ENCODE measurements around the gene HERC2. TPM values are rescaled to one million over a fixed set of nuclear protein-coding genes. Genes with fewer than 3 reads are reported as not detected.

The HERC2 gene
- total and polyA plus RNA-seq, 5 donors from 2014 or later, result 8.2 to 69.0 (median 10.4) TPM

DNA sequence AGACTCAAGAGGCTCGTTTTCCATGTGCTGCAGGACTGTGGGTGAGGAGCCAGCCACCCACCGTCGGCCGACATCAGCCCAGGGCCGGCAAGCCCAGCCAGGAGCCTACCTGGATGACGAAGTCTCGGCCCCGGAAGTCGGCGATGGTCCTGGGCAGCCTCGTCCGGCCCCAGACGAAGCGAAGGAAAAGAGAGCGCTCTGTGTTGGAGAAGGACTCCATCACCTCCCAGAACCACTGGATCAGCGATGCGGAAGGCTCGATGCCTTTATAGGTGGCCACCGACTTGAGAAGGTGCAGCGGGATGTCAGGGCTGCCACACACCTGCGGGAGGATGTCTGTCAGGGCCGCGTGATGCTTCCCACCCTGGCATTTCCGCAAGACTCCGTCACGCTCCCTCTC is 209.0 kb downstream of the HERC2 start:
- Histone ChIP-seq H3K27me3 (ENCODE audit: control insufficient read depth, insufficient read depth, low read length) (no peaks in the 10 kb centered on the region), H3K36me3 (ENCODE audit: control insufficient read depth, insufficient read depth, low read length) (peaks cover 54% of the 10 kb centered on the region), H3K4me3 (ENCODE audit: low read depth, low read length) (no peak overlapping the region), H3K4me1 (ENCODE audit: control insufficient read depth, insufficient read depth, low read length, poor library complexity, severe bottlenecking) (no peaks in the 10 kb centered on the region), H3K9me3 (ENCODE audit: control insufficient read depth in 2 of 2, low read length in 2 of 2) (no peaks in the 10 kb centered on the region), H3K27ac (ENCODE audit: insufficient read depth, low read length, poor library complexity, severe bottlenecking) (no peak overlapping the region)
- Mint-ChIP-seq H3K4me3 (no peak overlapping the region), H3K9me3 (no peaks in the 10 kb centered on the region), H3K4me1 (peaks cover 0 to 8% (median 1%) of the 10 kb centered on the region in 4 donors), H3K27me3 (peaks cover 5% of the 10 kb centered on the region), H3K27ac (no peak overlapping the region), H3K36me3 (peaks cover 53% of the 10 kb centered on the region)
- no peak for ATAC-seq (ENCODE audit: low read depth in 2 of 2)
- DNase-seq, result no peak

DNA sequence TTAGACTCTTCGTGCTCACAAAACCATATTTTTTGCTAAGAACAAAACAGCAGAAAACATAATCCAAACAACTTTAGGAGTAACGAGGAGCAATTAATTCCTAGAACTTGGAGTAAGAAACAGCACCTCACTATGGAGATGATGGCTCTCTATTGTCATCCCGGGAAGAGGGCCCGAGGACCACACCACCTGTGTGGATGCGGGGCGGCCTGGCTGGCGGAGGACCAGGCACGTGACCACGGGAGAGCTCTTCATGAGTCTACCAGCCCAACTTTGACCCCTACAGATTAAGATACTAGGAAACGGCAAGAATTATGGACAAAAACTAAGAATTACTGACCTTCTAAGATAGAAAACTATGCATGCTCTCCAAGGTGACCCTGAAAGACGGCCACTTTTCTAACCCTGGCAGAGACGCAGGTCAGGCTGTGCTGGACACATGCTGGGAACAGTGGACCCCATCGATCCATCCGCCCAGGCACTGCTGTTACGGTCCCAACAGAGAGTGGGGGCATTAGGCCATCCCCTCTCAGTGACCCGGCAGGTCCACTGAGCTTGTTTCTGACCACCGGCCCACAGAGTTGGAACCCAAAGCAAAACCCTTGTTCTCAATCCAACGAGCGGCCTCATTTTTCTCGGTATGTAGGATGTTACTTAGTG is 209.7 kb downstream of the HERC2 start:
- DNase-seq (no peak), ATAC-seq (ENCODE audit: low read depth in 2 of 2) (no peak)
- H3K4me3 ChIP-seq (ENCODE audit: low read depth, low read length), result no peak overlapping the region
- Mint-ChIP-seq H3K4me1 (peaks cover 0 to 8% (median 5%) of the 10 kb centered on the region in 4 donors), H3K9me3 (no peaks in the 10 kb centered on the region), H3K27ac (peak overlapping the region in 1 of 3 donors; percentile 52), H3K27me3 (peaks cover 5% of the 10 kb centered on the region), H3K4me3 (no peak overlapping the region), H3K36me3 (peaks cover 45% of the 10 kb centered on the region)
- H3K27ac ChIP-seq (ENCODE audit: insufficient read depth, low read length, poor library complexity, severe bottlenecking), result no peak overlapping the region
- peaks cover 7% of the 10 kb centered on the region for H3K4me1 ChIP-seq (ENCODE audit: control insufficient read depth, insufficient read depth, low read length, poor library complexity, severe bottlenecking)
- no peaks in the 10 kb centered on the region for H3K27me3 ChIP-seq (ENCODE audit: control insufficient read depth, insufficient read depth, low read length)
- no peaks in the 10 kb centered on the region for H3K9me3 ChIP-seq (ENCODE audit: control insufficient read depth in 2 of 2, low read length in 2 of 2)
- H3K36me3 ChIP-seq (ENCODE audit: control insufficient read depth, insufficient read depth, low read length), result peaks cover 54% of the 10 kb centered on the region

DNA sequence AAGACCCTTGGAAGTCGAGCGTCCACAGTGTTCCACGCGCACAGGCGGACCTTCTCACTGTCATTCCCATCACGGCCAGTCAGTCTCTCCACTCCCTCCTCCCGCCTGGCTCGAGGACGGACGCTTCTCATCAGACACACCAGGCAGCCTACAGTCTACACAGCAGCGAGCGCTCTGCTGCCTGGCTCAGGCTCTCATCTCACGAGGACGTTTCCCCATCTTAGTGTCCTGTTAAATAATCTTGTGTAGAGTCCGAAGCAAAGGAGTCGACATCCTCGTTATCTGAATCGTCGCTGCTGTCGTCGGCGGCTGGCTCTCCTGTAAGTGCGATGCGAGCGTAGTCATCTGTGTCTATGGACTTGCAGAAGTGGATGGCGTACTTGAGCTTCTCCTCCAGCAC is 210.4 kb downstream of the HERC2 start:
- Mint-ChIP-seq H3K4me3 (peak overlapping the region in 1 of 4 donors; percentile 8), H3K27me3 (peaks cover 5% of the 10 kb centered on the region), H3K27ac (peak overlapping the region in 1 of 3 donors; percentile 52), H3K4me1 (peaks cover 0 to 10% (median 5%) of the 10 kb centered on the region in 4 donors), H3K9me3 (no peaks in the 10 kb centered on the region), H3K36me3 (peaks cover 45% of the 10 kb centered on the region)
- ATAC-seq (ENCODE audit: low read depth in 2 of 2) (no peak), DNase-seq (no peak)
- no peak overlapping the region for H3K4me3 ChIP-seq (ENCODE audit: low read depth, low read length)
- peaks cover 14% of the 10 kb centered on the region for H3K4me1 ChIP-seq (ENCODE audit: control insufficient read depth, insufficient read depth, low read length, poor library complexity, severe bottlenecking)
- H3K36me3 ChIP-seq (ENCODE audit: control insufficient read depth, insufficient read depth, low read length), result peaks cover 49% of the 10 kb centered on the region
- H3K9me3 ChIP-seq (ENCODE audit: control insufficient read depth in 2 of 2, low read length in 2 of 2), result no peaks in the 10 kb centered on the region
- no peaks in the 10 kb centered on the region for H3K27me3 ChIP-seq (ENCODE audit: control insufficient read depth, insufficient read depth, low read length)
- no peak overlapping the region for H3K27ac ChIP-seq (ENCODE audit: insufficient read depth, low read length, poor library complexity, severe bottlenecking)

DNA sequence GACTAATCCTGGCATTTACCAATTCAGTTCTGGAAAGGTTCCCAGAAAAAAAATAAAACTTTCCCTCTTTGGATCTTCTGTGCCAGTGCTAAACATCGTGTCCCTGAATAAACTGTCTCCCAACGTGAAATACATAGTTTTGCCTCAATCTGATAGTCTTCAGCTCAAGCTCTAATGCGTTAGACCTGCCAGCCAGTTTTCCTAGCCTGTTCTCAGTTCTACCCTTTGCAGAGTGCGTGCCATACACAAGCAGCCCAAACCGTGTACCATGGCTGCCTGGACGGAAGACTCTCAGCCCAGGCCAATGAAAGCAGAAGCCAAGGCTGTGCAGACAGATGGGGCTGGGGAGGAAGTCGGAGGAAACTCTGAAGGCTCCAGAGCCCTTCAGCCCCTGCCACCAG is 211.5 kb downstream of the HERC2 start:
- Histone ChIP-seq H3K4me3 (ENCODE audit: low read depth, low read length) (no peak overlapping the region), H3K4me1 (ENCODE audit: control insufficient read depth, insufficient read depth, low read length, poor library complexity, severe bottlenecking) (peaks cover 20% of the 10 kb centered on the region), H3K27me3 (ENCODE audit: control insufficient read depth, insufficient read depth, low read length) (peaks cover 4% of the 10 kb centered on the region), H3K27ac (ENCODE audit: insufficient read depth, low read length, poor library complexity, severe bottlenecking) (no peak overlapping the region), H3K36me3 (ENCODE audit: control insufficient read depth, insufficient read depth, low read length) (peaks cover 42% of the 10 kb centered on the region), H3K9me3 (ENCODE audit: control insufficient read depth in 2 of 2, low read length in 2 of 2) (no peaks in the 10 kb centered on the region)
- Mint-ChIP-seq H3K36me3 (peaks cover 40% of the 10 kb centered on the region), H3K27ac (no peak overlapping the region), H3K4me1 (peaks cover 0 to 15% (median 7%) of the 10 kb centered on the region in 4 donors), H3K4me3 (no peak overlapping the region), H3K27me3 (peaks cover 10% of the 10 kb centered on the region), H3K9me3 (no peaks in the 10 kb centered on the region)
- ATAC-seq (ENCODE audit: low read depth in 2 of 2) (no peak), DNase-seq (no peak)

DNA sequence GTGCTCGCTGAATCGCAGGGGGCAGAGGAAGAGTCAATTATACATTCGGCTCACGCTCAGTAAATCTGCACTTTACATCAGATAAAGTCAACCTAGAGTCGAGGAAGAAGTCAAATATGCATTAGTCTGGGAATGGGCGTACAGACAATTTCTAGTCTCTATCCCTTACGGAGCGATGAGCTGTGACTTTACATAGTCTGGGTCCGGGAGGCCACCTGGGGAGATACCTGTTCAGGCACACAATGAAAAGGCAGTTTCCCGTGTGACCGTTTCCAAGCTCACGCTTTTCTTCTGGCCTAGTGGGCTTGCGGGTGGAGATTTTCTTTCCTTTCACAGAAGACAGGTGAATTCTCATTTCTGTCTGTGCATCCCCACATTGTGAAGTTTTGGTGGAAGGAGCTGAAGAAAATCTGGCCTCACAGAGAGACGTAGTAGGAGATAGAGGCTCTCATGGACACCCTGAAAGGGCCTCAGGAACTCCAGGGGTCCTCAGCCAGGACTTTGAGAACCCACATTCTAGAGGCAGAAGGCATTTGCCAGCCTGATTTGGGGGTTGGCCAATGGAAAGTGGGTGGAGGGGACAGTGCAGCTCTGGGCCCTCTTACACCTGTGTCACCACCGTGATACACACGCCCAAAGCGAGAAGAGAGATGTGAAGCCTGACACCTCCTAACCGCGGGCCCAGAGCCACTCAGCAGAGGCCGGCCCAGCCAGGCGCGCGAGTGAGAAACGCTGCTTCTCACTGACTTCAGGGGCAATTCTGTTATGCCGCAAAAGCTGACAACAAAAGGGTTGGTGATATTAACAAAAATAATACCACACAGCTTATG is 212.1 kb downstream of the HERC2 start:
- no peak overlapping the region for H3K27ac ChIP-seq (ENCODE audit: insufficient read depth, low read length, poor library complexity, severe bottlenecking)

DNA sequence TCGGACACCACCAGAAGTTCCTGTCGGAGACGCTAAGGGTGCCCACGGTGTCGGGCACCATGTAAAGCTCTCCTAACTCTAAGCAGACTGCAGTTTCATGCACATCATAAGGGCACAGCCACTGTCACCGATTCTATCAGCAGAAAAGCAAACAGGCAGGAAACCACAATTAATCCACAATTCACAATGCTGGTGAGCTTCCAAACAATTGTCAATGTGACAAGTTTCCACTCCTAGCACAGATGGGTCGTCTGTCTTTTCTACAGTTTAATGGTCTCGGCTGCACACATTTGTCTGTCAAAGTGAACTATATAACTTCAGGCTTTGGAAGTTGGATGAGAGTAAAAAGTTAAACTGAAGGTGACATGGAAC is 214.1 kb downstream of the HERC2 start:
- DNase-seq, result no peak

More for the DNA sequence above, 212.1 kb downstream of the HERC2 start:
- peaks cover 20% of the 10 kb centered on the region for H3K4me1 ChIP-seq (ENCODE audit: control insufficient read depth, insufficient read depth, low read length, poor library complexity, severe bottlenecking)
- H3K4me3 Mint-ChIP-seq, result no peak overlapping the region
- H3K9me3 Mint-ChIP-seq, result no peaks in the 10 kb centered on the region
- H3K9me3 ChIP-seq (ENCODE audit: control insufficient read depth in 2 of 2, low read length in 2 of 2), result no peaks in the 10 kb centered on the region
- peaks cover 0 to 17% (median 7%) of the 10 kb centered on the region in 4 donors for H3K4me1 Mint-ChIP-seq
- H3K27me3 Mint-ChIP-seq, result peaks cover 10% of the 10 kb centered on the region
- H3K27me3 ChIP-seq (ENCODE audit: control insufficient read depth, insufficient read depth, low read length), result peaks cover 4% of the 10 kb centered on the region
- DNase-seq (no peak), ATAC-seq (ENCODE audit: low read depth in 2 of 2) (no peak)
- peaks cover 36% of the 10 kb centered on the region for H3K36me3 ChIP-seq (ENCODE audit: control insufficient read depth, insufficient read depth, low read length)
- H3K36me3 Mint-ChIP-seq, result peaks cover 35% of the 10 kb centered on the region
- H3K27ac Mint-ChIP-seq, result peak overlapping the region; percentile 25 to 71 (median 26)
- H3K4me3 ChIP-seq (ENCODE audit: low read depth, low read length), result no peak overlapping the region

DNA sequence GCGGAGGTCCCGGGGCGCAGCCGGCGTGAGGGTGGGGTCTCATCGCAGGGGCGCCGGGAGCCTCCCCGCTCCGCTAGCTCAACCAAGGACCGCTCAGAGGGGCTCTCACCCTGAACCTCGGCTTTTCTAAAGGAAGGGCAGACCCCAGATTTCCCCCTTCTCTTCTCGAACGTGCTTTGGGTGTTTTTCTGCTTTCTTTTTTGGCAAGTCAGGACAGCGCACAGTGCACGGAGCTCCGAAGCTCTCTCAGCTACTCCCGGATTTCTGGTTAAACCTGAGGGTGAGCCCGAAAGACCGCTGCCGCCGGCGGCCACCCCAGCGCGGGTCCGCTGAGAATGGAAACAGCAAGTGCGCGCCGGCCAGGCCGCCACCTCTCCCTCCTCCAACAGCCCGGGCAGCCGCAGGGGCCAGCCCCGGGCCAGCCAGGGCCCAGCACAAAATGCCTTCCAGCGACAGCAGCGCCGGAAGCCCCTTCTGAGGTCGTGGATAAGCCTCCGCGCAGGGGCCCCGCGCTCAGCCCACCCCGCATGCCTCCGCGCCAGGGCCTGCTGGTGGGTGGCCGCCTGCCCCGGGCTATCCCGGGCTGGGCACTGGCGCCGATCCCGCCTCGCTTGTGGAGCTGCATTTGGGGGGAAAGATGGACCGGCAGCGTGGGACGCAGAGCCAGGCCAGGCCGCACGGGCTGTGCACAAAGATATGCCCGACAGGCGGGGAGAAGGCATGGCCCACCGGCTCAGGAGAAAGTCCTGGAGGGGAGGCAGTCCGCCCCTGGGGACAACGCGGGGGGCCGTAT is 214.7 kb downstream of the HERC2 start:
- H3K27me3 Mint-ChIP-seq, result peaks cover 23% of the 10 kb centered on the region
- Histone ChIP-seq H3K36me3 (ENCODE audit: control insufficient read depth, insufficient read depth, low read length) (peaks cover 10% of the 10 kb centered on the region), H3K27me3 (ENCODE audit: control insufficient read depth, insufficient read depth, low read length) (peaks cover 4% of the 10 kb centered on the region), H3K4me1 (ENCODE audit: control insufficient read depth, insufficient read depth, low read length, poor library complexity, severe bottlenecking) (peaks cover 20% of the 10 kb centered on the region), H3K27ac (ENCODE audit: insufficient read depth, low read length, poor library complexity, severe bottlenecking) (no peak overlapping the region), H3K9me3 (ENCODE audit: control insufficient read depth in 2 of 2, low read length in 2 of 2) (no peaks in the 10 kb centered on the region), H3K4me3 (ENCODE audit: low read depth, low read length) (peak overlapping the region; percentile 61)
- H3K9me3 Mint-ChIP-seq, result peaks cover 0 to 4% (median 0%) of the 10 kb centered on the region in 7 donors
- peak overlapping the region in 3 of 4 donors; percentile 86 to 88 (median 88) for H3K4me3 Mint-ChIP-seq
- peak overlapping the region in 1 of 3 donors; percentile 38 for H3K27ac Mint-ChIP-seq
- ATAC-seq (ENCODE audit: low read depth in 2 of 2), result peak; percentile 38 to 56
- DNase-seq, result peak in 2 of 3 donors; percentile 30 to 31
- H3K36me3 Mint-ChIP-seq, result peaks cover 15% of the 10 kb centered on the region
- peaks cover 0 to 19% (median 7%) of the 10 kb centered on the region in 4 donors for H3K4me1 Mint-ChIP-seq

More for the DNA sequence above, 214.1 kb downstream of the HERC2 start:
- Histone ChIP-seq H3K36me3 (ENCODE audit: control insufficient read depth, insufficient read depth, low read length) (peaks cover 16% of the 10 kb centered on the region), H3K27me3 (ENCODE audit: control insufficient read depth, insufficient read depth, low read length) (peaks cover 4% of the 10 kb centered on the region), H3K27ac (ENCODE audit: insufficient read depth, low read length, poor library complexity, severe bottlenecking) (no peak overlapping the region), H3K9me3 (ENCODE audit: control insufficient read depth in 2 of 2, low read length in 2 of 2) (no peaks in the 10 kb centered on the region), H3K4me1 (ENCODE audit: control insufficient read depth, insufficient read depth, low read length, poor library complexity, severe bottlenecking) (peaks cover 20% of the 10 kb centered on the region), H3K4me3 (ENCODE audit: low read depth, low read length) (peak overlapping the region; percentile 10)
- no peak overlapping the region for H3K27ac Mint-ChIP-seq
- peaks cover 0 to 4% (median 0%) of the 10 kb centered on the region in 7 donors for H3K9me3 Mint-ChIP-seq
- peaks cover 22% of the 10 kb centered on the region for H3K27me3 Mint-ChIP-seq
- H3K4me1 Mint-ChIP-seq, result peaks cover 0 to 19% (median 7%) of the 10 kb centered on the region in 4 donors
- H3K36me3 Mint-ChIP-seq, result peaks cover 20% of the 10 kb centered on the region
- peak overlapping the region in 3 of 4 donors; percentile 63 to 88 (median 86) for H3K4me3 Mint-ChIP-seq
- ATAC-seq (ENCODE audit: low read depth in 2 of 2), result no peak

Measured in CD4-positive, CD25-positive, alpha-beta regulatory T cell (primary cell).